ENCODE data around the gene SSH2. TPM values are rescaled to one million over a fixed set of nuclear protein-coding genes. Genes with fewer than 3 reads are reported as not detected.
"Not testable (repeated sequence)": the region's sequence is repeated elsewhere in the genome, so short reads cannot be mapped to it uniquely, and the experiment has no call there.

SSH2 gene
- total and polyA plus RNA-seq, 4 donors = 7.5 to 14.1 (median 11.2) TPM

DNA sequence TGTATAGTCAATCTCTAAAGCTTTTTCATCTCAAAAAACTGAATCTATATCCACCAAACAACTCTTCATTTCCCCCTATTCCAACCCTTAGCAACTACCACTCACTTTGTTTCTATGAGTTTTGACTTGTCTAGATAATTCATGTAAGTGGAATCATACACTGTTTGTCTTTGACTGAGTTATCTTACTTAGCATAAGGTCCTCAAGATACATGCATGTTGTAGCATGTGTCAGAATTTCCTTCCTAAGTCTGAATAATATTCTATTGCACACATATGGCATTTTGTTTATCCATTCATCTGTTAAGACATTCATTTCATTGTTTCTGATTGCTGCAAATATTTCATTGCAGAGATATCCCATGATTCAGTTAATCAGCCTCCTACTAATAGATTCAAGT, 72.2 kb downstream of the SSH2 start:
- no peak overlapping the region for H3K9ac ChIP-seq (ENCODE audit: low read depth in 1 of 2, low read length in 2 of 2)
- peaks cover 0 to 2% (median 0%) of the 10 kb centered on the region in 4 donors for H3K36me3 ChIP-seq (ENCODE audit: control insufficient read depth in 4 of 4, insufficient read depth in 3 of 4, low read depth in 1 of 4, low read length in 3 of 4)
- H3K27me3 ChIP-seq (ENCODE audit: control insufficient read depth in 4 of 4, insufficient read depth in 4 of 4, low read length in 3 of 4) = no peaks in the 10 kb centered on the region
- no peak for TF ChIP-seq YY1 (IDR thresholded peaks at IDR 0.05)
- no peak for TF ChIP-seq JUND (IDR thresholded peaks at IDR 0.05)
- TF ChIP-seq GABPA (IDR thresholded peaks at IDR 0.05 in 1 of 2, conservative IDR thresholded peaks at IDR 0.05 in 1 of 2) = no peak
- TF ChIP-seq, protein P1, sequence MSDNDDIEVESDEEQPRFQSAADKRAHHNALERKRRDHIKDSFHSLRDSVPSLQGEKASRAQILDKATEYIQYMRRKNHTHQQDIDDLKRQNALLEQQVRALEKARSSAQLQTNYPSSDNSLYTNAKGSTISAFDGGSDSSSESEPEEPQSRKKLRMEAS (IDR thresholded peaks at IDR 0.05) = no peak
- TF ChIP-seq SP1 (IDR thresholded peaks at IDR 0.05) = no peak
- no peak for TF ChIP-seq FOXA1 (IDR thresholded peaks at IDR 0.05)
- TF ChIP-seq ZBTB33 (IDR thresholded peaks at IDR 0.05) = no peak
- H3K27ac ChIP-seq (ENCODE audit: low read depth in 1 of 2, low read length in 2 of 2) = no peak overlapping the region
- peaks cover 0 to 2% (median 0%) of the 10 kb centered on the region in 4 donors for H3K4me1 ChIP-seq (ENCODE audit: control insufficient read depth in 4 of 4, insufficient read depth in 4 of 4, low read length in 3 of 4)
- no peaks in the 10 kb centered on the region for H3K9me3 ChIP-seq (ENCODE audit: control insufficient read depth in 4 of 4, low read length in 3 of 4)
- no peak for DNase-seq (ENCODE audit: low spot score)
- H3K4me3 ChIP-seq (ENCODE audit: low read depth in 1 of 3, low read length in 3 of 3) = no peak overlapping the region

DNA sequence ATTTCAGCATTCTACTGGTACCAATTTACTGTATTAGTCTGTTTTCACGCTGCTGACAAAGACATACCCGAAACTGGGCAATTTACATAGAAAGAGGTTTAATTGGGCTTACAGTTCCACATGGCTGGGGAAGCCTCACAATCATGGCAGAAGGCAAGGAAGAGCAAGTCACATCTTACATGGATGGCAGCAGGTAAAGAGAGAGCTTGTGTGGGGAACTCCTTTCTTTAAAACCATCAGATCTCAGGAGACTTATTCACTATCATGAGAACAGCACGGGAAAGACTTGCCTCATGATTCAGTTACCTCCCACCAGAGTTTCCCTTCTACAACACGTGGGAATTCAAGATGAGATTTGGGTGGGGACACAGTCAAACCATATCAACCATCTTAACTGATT, 72.9 kb downstream of the SSH2 start:
- not testable (repeated sequence) for H3K4me1 ChIP-seq (ENCODE audit: control insufficient read depth in 4 of 4, insufficient read depth in 4 of 4, low read length in 3 of 4); H3K9ac ChIP-seq (ENCODE audit: low read depth in 1 of 2, low read length in 2 of 2); H3K36me3 ChIP-seq (ENCODE audit: control insufficient read depth in 4 of 4, insufficient read depth in 3 of 4, low read depth in 1 of 4, low read length in 3 of 4); DNase-seq (ENCODE audit: low spot score); H3K9me3 ChIP-seq (ENCODE audit: control insufficient read depth in 4 of 4, low read length in 3 of 4); H3K27ac ChIP-seq (ENCODE audit: low read depth in 1 of 2, low read length in 2 of 2); H3K27me3 ChIP-seq (ENCODE audit: control insufficient read depth in 4 of 4, insufficient read depth in 4 of 4, low read length in 3 of 4); H3K4me3 ChIP-seq (ENCODE audit: low read depth in 1 of 3, low read length in 3 of 3)
- WGBS = 97% methylated on average over 4 of the region's 4 CpGs

GRCh38 chr17:29855686-29856085, 74.3 kb downstream of the SSH2 start:
- no peak overlapping the region for H3K27ac ChIP-seq (ENCODE audit: low read depth in 1 of 2, low read length in 2 of 2)

More at GRCh38 chr17:29855686-29856085, 74.3 kb downstream of the SSH2 start:
- WGBS = 82% methylated on average over 1 of the region's 1 CpG
- H3K4me3 ChIP-seq (ENCODE audit: low read depth in 1 of 3, low read length in 3 of 3) = no peak overlapping the region
- DNase-seq (ENCODE audit: low spot score) = no peak
- H3K4me1 ChIP-seq (ENCODE audit: control insufficient read depth in 4 of 4, insufficient read depth in 4 of 4, low read length in 3 of 4) = peaks cover 0 to 2% (median 0%) of the 10 kb centered on the region in 4 donors
- no peak overlapping the region for H3K9ac ChIP-seq (ENCODE audit: low read depth in 1 of 2, low read length in 2 of 2)
- no peaks in the 10 kb centered on the region for H3K9me3 ChIP-seq (ENCODE audit: control insufficient read depth in 4 of 4, low read length in 3 of 4)
- TF ChIP-seq NR2F2 (IDR thresholded peaks at IDR 0.05) = no peak
- TF ChIP-seq, protein P1 (IDR thresholded peaks at IDR 0.05) = no peak
- no peak for TF ChIP-seq CTCF (IDR thresholded peaks at IDR 0.05; ENCODE audit: low read depth, low read length, missing input control)
- TF ChIP-seq GABPA (IDR thresholded peaks at IDR 0.05 in 1 of 2, conservative IDR thresholded peaks at IDR 0.05 in 1 of 2) = no peak
- TF ChIP-seq SP1 (IDR thresholded peaks at IDR 0.05) = no peak
- TF ChIP-seq FOXA2 (IDR thresholded peaks at IDR 0.05) = no peak
- TF ChIP-seq JUND (IDR thresholded peaks at IDR 0.05) = no peak
- peaks cover 0 to 2% (median 0%) of the 10 kb centered on the region in 4 donors for H3K36me3 ChIP-seq (ENCODE audit: control insufficient read depth in 4 of 4, insufficient read depth in 3 of 4, low read depth in 1 of 4, low read length in 3 of 4)
- no peaks in the 10 kb centered on the region for H3K27me3 ChIP-seq (ENCODE audit: control insufficient read depth in 4 of 4, insufficient read depth in 4 of 4, low read length in 3 of 4)
